NB4 (cell line): ENCODE results near the gene ABCC8.

Experiments used
- DNase-seq: peaks from one replicate; pipeline ENCODE4 v3.0.0; 2010; ENCODE audit warnings: low read depth
- H3K4me3 ChIP-seq: one replicate; pipeline ENCODE4 v1.5.1; 2011; ENCODE audit warnings: mild to moderate bottlenecking, low read depth, low read length, moderate library complexity
- MYC ChIP-seq: IDR thresholded peaks from 2 replicates; pipeline ENCODE4 v1.6.1; 2011; ENCODE audit warnings: low read depth, low read length
- POLR2A ChIP-seq: IDR thresholded peaks from 2 replicates; pipeline ENCODE4 v1.6.1; 2011; ENCODE audit warnings: mild to moderate bottlenecking; ENCODE audit not compliant: insufficient read length; ENCODE audit errors: extremely low read depth
- TF ChIP-seq, protein P1 (sequence below): IDR thresholded peaks from one replicate; pipeline ENCODE4 v1.5.1; 2012; ENCODE audit warnings: low read depth, low read length
- TF ChIP-seq, protein P2 (sequence below): IDR thresholded peaks from 2 replicates; pipeline ENCODE4 v1.6.1; 2011; ENCODE audit warnings: low read depth, low read length

Gene ABCC8

DNA sequence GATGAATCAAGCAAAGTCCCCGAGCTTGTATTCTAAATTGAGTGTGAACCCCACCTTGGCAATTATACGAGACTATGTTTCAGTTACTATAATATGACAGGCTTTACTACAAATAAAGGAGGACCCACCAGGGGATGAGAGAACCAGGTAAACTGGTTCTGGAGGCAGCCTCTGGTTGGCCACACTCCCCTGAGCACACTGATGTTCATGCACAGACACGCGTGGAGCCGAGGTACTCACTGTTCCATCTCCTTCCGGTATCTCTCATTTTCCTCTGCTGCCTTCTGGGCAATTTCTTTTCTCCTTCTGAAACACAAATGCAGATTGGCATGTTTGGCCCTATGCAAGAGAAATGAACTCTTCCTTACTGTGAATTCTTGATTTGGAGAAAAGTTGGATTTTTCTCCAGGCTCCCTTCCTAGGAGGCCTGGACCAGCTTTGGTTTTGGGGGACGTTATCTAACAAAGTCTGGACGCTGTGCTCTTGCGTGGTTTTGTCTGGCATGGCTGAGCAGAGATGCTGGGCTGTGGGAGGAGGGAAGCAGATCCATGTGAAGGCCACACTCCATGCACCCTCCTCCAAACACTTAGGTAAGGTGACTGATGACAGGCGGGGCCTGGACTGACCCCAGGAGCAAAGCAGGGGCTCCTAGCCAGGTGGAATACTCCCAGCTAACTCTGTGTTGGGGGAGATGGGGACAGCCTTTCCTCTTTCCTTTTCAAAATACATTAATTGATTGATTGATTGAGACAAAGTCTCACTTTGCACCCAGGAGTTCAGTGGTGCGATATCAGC, 44.7 kb upstream of the ABCC8 start:
- no peak for DNase-seq
- TF ChIP-seq, protein P1, sequence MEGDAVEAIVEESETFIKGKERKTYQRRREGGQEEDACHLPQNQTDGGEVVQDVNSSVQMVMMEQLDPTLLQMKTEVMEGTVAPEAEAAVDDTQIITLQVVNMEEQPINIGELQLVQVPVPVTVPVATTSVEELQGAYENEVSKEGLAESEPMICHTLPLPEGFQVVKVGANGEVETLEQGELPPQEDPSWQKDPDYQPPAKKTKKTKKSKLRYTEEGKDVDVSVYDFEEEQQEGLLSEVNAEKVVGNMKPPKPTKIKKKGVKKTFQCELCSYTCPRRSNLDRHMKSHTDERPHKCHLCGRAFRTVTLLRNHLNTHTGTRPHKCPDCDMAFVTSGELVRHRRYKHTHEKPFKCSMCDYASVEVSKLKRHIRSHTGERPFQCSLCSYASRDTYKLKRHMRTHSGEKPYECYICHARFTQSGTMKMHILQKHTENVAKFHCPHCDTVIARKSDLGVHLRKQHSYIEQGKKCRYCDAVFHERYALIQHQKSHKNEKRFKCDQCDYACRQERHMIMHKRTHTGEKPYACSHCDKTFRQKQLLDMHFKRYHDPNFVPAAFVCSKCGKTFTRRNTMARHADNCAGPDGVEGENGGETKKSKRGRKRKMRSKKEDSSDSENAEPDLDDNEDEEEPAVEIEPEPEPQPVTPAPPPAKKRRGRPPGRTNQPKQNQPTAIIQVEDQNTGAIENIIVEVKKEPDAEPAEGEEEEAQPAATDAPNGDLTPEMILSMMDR = no peak
- TF ChIP-seq POLR2A (no peak), MYC (no peak)
- TF ChIP-seq, protein P2, sequence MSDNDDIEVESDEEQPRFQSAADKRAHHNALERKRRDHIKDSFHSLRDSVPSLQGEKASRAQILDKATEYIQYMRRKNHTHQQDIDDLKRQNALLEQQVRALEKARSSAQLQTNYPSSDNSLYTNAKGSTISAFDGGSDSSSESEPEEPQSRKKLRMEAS = no peak
- no peak overlapping the region for H3K4me3 ChIP-seq

DNA sequence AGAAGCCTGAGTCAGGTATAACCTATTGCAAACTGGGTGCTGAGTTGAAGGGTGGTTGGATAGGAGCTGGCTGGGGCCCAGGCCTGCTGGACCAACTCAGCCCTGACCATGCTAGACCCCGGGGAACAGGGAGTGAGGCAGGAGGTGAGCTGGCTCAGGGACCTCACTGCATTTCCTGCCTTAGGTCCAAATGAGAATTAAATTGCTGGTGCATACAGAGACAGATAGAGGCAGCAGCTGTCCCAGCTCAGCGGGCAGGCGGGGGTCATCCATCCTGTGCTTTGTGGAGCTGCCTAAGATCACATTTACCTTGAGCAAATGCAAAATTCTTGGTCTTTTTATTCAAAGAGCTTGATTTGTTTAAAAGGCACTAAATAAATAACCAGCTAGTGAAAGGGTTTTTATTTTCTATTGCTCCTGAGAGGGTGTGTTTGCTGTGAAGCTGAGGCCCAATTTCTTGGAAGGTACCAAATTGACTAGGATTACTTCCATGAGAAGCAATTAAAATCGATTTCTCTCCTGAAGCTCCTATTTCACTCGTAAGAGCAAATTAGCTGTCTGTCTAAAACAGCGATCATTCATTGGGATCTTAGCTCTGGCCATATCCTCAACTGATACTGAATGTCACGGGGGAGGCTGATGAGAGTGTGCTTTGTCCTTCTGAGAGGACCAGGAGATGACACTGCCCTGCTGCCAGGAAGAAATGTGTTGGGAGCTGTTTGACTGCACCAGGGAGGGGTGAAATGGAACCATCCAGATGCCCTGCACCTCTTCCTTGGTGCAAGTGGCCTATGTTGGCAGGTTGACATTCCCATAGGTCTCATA, 42.6 kb upstream of the ABCC8 start:
- no peak for TF ChIP-seq POLR2A
- no peak for TF ChIP-seq MYC
- TF ChIP-seq, protein P1 = no peak
- TF ChIP-seq, protein P2 = no peak
- no peak overlapping the region for H3K4me3 ChIP-seq
- DNase-seq = no peak

DNA sequence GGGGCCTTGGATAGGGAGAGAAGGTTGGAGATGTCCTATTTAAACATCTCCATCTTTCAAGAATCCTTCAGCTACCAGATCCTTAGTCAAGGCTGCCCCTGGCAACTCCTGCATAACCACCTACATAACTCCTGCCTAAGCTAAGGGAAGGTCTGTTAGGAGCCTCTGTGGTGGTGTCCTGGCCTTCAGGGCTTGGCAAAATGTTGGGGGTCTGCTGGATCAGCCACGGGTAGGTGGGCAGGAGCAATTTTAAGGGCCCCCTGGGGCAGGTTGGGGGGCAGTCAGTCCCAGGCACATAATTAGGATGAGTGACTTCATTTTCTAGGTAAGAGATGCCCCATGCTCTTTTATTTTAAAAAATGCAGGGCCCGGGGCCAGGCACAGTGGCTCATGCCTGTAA, 41.7 kb upstream of the ABCC8 start:
- no peak for DNase-seq
- TF ChIP-seq, protein P1 = no peak
- TF ChIP-seq MYC (no peak), POLR2A (no peak)
- TF ChIP-seq, protein P2 = no peak
- no peak overlapping the region for H3K4me3 ChIP-seq

DNA sequence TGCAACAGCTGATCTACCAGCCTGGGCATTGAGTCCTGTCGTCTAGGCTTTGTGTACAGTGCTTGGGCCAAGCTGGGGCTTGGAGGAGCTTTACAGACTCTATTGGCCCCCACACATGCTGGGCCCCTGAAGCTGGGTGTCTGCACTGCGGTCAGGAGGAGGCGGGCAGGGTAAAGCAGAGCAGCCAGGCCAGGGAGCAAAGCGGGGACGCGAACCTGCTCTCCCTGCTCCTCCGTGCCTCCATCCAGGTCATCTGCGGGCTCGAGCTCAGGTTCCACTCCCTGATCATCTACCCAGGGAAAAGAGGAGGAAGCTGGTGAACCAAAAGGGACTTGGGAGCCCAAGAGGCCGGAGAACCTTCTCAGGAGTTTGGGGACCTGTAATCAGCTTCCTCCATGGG, 40.5 kb upstream of the ABCC8 start:
- TF ChIP-seq, protein P2 = no peak
- no peak for TF ChIP-seq POLR2A
- no peak for TF ChIP-seq MYC
- TF ChIP-seq, protein P1 = no peak
- DNase-seq = no peak
- no peak overlapping the region for H3K4me3 ChIP-seq

DNA sequence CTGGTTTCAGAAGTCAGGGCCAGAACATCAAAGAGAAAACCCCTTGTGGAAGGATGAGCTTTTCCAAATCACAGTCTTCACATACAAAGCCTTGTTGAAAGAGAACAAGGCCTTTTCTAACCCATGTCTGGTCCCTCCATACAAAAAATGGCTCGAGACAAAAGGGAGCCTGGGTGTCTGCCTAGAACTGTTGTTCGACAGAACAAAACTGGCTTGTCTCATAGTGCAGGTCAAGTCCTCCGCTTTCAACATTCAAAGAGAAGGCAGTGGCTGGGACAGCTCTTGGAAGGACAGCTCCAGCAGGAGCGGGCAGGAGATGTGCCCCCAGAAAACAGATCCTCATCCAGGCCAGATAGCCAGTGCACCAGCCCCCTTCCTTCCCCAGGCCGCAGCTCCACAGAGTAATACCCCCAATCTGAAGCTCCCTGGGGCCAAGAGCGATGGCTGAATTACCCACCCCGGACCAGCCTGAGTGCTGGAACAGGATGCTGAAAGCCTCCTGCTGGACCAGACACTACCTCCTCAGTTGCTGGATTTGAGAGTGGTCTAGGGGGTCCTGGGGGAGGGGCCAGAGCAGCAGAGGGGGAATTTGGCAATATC, 40.0 kb upstream of the ABCC8 start:
- TF ChIP-seq, protein P2 = no peak
- no peak for TF ChIP-seq POLR2A
- no peak for TF ChIP-seq MYC
- TF ChIP-seq, protein P1 = no peak
- H3K4me3 ChIP-seq = no peak overlapping the region
- DNase-seq = no peak
